HPDE6-E6E7 (cell line): ENCODE data around the gene TGFBI.

Experiments used
- DNase-seq: peaks from one replicate; pipeline ENCODE4 v3.0.0; 2011; ENCODE audit warnings: missing footprints; ENCODE audit errors: extremely low spot score

The TGFBI gene

DNA sequence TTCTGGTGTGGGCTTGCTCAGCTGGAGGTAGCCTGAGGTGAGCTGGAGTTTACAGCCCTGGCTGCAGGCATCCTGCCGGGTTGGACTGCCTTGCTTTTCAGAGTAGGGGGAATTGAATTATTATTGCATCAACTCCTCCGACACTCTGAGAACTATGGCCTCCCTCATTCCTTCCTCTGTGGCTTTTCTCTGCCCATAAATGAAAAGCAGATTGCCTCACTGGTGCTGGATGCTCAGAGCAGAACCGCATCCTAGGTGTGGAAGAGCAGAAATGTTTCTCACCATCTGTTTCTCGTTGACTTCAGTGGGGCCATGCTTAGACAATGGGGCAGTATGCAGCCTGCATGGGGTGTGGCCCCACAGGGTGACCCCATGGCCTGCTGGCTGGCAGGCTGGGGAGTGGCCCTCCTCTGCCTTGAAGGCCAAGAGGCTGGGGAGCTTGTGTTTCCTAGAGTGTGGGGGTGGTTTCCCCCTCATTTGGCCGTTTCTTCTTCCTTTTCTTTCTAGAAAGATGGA lies 27.3 kb upstream of the TGFBI start:
- no peak for DNase-seq

DNA sequence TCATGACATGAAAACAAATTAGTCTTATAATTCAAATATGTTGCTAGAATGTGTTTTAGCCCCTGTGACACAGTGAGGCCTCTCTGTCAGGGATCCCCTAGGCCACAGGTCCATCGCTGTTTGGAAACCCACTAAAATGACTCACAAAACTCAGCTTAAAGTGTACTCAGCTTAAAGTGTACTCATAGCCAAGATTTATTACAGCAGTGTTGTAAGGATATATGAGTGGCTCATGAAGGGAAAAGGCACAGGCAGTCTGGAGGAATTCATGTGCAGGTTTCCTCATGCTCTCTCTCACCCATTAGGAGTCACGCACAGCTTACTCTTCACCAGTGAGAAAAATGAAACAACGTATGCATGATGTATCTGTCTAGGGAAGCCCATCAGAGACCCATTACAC lies 24.4 kb upstream of the TGFBI start:
- DNase-seq = no peak

DNA sequence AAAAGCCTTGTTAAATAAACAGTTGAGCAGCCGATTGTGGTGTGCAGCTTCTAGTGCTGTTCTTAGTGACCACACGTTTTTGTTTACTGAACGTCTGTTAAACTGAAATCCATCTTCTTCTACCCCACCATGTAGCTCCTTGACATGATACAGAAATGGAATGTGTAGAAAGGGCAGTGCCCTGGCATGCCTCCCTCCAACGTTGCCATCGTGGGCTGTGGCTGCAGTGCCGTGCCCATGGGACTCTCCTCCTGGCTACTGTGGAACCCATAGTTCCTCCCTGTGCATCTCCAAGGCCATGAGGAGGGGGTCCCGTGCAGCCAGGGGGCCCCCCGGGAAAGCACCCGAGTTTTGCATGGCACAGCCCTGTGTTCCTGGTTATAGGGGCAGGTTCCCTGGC lies 23.3 kb upstream of the TGFBI start:
- no peak for DNase-seq

DNA sequence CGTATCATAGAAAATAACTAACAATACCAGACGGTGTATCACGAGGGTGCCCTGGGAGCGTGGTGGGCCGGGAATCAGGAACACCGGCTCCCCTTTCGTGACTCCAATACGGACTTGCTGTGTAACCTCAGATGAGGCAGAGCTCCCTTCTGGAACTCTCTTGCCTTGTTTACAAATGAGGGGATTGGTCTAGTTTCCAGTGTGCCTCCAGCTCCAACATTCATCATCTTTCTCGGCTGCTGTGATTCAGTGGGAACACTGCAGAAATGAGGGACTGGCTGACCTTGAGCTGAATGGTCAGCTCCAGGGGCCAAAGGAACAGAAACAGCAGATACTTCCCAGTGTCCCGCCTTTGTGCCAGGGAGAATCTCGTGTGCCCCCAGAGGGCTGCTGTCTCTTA lies 22.6 kb upstream of the TGFBI start:
- DNase-seq = no peak

DNA sequence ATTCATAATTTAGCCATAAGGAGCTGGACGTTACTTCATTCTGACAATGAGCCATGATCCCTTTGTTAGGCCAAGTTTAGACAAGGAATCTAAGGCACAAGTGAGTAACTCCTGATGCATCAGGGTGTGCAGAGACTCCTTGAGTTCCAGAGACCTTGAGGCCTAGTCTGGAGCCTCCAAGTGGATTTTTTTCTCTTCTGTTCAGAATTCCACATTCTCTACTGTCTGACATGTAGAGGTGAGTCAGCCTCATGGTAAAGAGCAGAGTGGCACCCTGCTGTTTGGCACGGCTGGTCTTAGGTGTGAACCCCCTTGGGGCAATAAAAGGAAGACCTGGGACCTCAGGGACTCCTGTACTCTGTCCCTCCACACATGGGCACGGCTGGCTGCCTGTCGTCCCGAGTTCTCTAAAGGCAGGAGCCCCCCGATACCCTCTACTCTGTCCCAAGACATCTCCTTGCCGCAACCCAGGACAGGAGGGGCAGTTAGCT lies 22.0 kb upstream of the TGFBI start:
- DNase-seq = peak; percentile 82

DNA sequence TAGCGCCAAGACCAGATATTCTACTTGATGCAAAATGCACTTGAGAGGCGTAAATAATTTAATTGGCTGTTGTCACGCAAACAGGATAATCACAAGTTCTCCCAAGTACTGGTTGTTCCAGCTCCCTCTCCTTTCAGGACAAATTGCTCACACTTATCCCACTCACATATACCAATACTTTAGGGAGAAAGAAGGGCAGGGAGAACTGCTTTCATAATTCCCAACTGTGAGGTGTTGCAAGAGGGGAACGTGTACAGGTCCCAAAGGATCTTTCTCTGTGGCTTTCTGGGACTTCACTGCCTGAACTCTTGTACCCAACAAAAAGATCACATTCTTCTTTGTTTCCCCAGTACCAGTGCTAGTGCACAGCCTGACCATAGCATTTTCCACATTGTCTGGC lies 21.5 kb upstream of the TGFBI start:
- DNase-seq = no peak

DNA sequence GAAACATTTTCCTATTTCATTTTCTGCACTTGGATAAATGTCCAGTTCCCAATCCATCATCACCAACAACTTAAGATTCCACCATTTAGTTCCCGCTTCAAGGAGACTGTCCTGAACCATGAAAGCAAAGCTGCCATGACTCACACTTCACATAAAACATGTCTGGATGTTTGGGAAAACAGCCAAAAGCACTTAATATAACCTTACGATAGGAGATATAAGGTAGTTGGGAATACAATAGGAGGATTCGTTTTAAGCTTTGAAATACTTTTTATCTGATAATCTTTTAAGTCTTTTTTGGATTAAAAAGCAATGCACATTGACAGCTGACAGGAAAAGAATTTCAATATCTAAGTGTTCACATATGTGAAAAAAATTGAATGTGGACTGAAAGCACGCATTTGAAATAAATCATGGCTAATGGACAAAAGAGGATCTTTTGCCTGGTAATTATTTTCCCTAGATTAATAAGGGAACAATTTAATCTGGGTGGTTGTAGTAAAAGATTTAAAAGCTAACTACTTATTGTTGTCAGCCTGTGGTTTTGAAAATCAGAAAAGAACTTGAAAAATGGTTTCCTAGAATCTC lies 17.3 kb upstream of the TGFBI start:
- DNase-seq = no peak

DNA sequence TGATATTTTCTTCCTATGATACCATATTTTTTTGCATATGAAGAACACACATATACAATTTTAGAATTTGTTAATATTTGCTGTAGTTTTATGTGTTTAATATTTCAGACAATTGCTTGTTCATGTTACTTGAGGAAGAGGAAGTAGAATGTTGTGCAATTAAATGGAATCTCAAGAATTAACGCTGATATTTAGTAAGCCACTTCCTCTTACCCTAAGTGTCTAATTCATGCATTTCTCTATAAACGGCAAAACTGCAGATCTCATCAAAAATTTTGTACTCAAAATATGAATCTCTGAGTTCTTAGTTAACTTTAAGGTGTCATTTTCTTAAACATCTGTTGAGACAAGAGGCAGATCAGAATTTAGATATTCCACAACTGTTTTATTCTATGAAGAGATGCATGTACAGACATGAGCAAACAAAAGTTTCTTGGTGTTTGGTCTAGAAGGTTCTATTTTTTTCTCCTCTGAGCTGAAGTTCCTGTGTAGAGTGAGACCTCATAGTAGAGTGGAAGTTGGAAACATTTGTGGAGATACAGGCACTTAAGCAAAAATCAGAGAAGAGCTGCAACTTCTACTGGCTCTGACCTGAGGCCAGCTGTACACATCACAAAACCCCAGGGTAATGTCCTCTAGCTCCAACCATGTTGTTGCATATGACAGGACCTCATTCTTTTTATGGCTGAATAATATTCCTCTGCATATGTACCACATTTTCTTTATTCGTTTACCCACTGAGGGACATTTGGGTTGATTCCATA lies 16.6 kb upstream of the TGFBI start:
- DNase-seq = no peak

DNA sequence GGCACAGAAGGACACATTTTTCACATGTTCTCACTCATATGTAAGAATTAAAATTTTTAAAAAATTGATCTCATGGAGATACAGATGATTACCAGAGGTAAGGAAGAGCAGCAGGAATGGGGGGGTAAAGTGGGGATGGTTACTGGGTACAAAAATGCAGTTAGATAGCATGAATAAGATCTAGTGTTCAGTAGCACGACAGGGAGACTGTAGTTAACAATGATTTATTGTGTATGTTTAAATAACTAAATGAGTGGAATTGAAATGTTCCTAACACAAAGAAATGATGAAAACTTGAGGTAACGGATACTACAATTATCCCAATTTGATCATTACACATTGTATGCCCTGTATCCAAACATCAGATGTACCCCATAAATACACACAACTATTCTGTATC lies 15.2 kb upstream of the TGFBI start:
- no peak for DNase-seq

DNA sequence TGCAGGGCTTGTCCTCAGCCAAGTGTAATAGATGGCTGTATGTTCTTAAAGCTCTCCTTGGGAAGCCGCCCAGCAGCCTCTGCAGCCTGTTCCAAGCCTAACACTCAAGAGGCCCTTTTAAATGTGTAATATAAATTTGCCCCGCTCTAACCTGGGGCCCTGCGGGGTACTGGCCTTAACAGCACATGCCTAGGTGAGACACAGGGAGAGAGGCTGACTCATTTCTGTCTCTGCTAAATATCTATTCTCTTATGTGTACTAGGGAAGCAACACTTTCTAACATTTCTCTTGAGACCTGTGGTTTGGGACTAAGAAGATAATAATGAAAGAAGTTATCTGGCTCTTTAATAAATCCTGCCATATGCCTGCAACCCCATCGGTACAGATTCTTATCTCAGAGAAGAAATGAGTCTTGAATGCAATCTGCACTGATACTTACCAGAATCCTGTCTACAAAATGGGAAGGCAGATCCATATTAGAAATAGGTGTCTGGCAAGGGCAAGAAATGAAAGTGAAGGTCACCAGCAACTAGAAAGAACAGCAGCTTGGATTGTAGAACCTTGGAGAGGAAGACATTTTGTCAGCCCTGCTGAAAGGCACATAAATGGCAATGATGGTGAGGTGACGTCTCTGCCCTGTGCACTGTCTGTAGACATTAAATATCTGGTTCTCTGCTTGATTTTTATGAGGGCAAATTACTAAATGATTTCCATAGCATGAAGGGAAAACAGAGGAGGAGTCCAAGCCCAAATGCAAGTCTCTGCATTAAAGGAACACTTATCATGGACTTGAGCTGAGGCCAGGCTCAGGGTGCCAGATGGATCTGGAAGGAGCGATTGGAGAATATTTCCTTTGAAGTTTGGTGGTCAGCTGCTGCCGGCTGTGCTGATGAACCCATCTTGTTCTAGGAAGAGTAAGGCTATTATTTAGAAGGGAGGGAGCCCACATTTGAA lies 14.5 kb upstream of the TGFBI start:
- no peak for DNase-seq

DNA sequence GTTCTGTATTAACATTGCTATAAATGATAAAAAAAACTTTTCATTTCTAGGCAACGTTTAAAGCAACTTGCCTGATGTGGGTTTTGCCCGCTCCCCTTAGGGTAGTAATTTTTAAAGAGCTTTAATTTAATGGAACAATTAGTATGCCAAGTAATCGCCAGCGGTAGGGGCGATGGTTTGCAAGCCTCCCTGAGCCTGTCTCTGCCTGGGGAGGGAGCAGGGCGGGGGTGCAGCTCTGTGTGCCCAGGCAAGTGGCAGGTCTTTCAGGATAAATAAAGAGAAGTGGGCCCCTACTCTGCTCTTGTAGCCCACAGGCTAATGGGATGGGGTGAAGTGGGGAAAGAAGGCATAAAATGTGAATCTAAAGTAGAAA lies 13.8 kb upstream of the TGFBI start:
- no peak for DNase-seq

DNA sequence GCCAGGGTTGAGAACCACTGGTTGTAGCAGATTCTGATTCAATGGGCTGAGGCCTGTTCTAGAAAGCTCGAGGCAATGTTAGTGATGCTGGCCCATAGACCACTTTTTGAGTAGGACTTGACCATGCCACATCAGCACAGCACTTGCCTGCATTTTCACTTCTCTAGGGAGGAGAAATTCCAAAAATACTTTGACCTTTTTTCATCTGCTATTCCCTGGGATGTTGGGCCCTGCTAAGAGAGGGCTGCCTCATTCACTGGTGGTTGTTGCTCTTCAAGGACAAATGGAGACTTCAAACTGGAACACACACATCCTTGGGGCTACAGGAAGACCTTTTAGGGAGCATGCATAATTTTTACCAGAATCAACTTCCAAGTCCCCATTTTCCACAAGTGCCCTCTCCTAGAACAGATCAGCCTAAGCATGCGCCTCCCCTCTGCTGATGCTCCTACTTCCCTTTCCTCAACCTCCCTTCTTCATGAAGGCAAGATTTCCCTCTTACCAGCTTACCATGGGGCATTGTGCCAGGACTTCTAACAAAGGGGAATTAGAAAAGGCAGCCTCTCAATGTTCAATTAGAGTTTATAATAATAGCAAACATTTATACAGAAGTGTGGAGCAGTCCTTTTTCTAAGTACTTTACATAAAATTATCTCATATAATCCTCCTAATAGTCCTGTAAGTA lies 12.7 kb upstream of the TGFBI start:
- DNase-seq = no peak

DNA sequence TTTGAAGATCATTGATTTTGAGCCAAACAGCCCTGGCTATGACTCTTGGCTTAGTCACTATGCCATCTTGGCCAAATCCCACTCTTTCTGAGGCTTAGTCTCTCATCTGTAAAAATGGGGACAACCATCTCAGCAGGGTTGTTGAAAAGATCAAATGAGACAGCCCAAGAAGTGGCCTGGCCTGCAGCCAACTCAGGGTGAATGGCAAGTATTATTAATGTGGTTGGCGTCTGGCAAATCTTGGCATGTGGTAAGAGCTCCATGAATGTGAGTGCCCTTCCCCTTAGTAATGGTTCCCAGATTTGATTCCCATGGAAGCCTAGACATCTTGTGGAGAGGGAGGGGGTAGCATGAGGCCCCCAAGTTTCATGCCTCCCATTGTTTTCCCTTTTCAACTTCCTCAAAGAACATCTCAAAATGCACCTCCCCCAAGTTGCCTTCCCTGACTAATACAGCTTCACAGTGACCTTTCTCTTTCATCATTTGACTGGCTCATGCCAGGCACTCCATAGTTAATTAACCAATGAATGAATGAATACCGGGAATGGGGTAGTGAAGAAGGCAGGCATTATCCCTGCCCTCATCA lies 11.8 kb upstream of the TGFBI start:
- DNase-seq = no peak

DNA sequence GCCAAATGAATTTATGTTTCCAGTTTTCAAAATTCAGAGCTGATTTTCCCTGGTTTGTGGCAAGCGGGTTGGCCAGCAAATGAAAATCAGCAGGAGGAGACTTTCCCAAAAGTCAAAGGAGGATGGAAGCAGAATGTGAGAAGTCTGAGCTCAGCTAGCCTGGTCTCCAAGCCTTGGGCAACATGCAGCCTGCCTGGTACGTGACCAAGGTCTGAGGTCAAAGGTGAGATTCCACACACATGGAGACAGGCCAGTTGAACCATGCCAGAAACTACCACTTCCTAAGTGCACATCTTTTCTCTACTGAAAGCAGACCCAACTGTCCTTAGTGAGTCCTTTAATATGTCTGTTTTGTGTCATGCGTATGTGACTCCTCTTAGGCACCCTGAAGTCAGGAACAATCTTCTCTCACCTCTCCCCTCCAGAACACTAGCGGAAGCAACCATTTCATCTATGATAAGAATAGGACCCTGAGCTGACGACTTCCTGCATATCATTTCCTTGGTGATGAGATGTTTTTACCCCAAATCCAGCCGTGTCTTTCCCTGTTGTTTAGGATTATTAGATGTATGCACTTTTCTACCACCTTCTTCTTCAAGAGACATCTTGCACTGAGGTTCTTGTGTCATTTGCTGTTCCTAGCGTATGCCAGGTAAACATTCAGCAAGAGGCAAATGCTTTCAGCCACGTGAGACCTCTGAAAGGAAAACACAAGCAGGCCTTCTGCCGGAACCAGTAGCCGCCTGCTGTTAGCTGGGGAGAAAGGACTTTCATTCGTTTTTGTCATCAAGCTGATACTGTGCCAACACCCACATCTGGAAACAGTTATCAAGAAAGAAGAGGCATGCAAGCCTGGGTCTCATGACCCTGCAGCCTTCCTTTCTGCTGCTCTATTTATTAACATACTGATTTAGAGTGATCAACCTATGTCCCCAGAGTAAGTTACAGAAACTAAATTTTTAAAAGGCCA lies 9.7 kb upstream of the TGFBI start:
- DNase-seq = no peak

DNA sequence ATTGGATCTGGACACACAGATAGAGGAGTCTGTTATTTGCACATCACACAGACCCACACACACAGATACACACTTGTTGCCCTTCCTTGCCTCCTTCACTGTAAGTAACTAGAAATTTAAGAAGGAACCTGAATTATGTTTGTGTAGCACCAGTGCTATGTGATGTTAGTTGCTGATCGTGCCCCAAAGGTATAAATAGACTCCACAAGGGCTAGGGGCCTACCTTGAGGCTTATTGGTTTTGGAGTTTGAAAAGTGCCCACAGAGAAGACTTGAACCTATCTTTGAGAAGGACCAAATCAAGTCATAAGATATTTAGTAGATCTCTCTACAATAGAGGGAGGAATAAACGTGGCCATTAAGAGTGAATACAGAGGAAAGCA lies 8.8 kb upstream of the TGFBI start:
- DNase-seq = no peak

DNA sequence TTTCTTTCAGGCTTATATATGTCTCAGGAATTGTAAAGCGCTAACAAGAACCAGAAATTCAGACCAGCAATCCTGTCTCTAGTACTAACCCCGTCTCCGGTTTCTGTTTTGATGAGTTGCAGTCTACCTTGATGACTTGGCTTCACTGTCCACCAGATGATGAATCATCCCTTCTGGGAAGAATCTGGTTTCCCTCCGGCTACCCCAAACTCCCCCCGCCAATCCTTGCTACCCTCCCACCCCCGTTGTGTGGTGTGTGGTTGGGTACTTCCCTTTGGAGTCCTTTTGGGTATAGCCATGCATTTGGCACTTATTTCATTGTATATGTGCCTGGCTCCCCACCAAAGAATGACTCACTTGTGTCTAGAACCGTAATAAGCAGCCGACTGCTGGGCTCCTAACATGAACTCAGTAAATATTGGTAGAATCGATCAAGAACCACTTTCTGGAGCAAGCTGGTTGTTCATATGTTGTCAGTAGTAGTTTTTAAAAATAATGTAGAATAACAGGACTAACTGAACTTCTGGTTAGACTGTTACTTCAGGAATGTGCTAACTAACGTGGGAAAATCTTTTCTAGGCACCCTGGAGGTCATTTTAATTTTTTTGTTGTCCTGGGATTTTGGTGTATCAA lies 8.3 kb upstream of the TGFBI start:
- peak; percentile 94 for DNase-seq

DNA sequence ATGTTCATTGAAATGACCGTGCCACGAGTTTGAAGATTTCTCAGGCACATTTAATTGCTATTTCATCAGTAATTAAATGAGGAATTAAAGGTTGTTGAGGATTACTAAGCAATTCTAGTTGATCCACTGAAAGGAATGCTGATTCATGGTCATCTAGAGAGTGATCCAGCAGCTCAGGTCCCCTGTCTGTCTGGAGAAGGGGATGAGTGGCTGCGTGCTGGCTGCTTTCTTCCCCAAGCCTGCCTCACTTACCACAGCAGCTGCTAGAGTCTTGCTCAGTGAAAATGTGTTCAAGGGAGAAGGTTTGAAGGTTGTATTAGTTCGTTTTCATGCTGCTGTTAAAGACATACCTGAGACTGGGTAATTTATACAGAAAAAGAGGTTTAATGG lies 7.8 kb upstream of the TGFBI start:
- no peak for DNase-seq

DNA sequence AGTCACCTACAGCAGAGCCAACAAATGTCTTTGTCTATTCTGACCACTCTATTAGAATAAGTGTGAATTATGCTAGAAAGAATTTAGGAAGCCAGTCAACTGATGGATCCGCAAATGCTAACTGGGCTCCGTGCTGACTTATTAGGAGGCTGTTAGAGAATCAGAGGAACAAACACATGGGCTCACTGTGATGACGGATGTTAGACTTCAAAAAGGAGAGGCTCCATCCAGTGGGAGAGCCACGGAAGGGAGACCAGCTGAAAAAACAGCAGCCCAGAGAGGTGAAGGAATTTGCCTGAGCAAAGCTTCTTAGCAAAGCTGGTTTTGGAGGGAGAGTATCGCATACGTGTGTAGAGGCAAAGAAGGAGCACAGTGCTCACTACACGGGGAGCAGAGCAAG lies 5.8 kb upstream of the TGFBI start:
- DNase-seq = no peak

DNA sequence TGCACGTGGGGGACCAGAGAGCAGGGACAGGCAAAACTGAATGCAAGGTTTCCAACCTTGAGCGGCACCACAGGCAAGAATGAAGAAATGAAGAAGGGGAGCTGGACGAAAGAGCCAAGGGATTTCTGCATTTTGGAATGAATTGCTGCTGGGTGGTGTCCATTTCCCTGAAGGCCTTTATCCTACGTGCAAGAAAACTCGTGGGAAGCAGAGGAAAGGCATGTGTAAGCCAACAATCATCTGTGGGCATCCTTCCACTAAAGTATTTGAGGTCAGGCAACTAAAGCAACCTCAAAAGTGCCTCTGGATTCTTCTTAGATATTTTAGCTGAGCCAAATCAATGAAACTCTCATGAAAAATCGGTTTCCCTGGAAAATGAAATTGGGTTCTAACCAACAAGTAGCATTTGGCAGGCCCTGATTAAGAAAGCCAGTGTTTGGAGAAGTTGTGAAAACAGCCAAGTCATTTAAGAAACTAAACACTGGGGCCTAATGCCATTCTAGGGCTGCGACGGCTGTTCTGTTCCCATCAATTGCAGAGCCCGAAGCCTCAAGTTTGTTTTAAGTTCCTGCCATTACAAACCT lies 4.7 kb upstream of the TGFBI start:
- DNase-seq = no peak
